Measurements from ENCODE around the gene PPP2R3A. TPM values are rescaled to one million over a fixed set of nuclear protein-coding genes. Genes with fewer than 3 reads are reported as not detected.

Gene PPP2R3A
- total RNA-seq, 1 donor from 2014 or later, result 9.0 TPM

GRCh38 chr3:135991621-135992020 lies 26.1 kb downstream of the PPP2R3A start:
- H3K27ac ChIP-seq, result no peak overlapping the region

GRCh38 chr3:135992072-135992471 lies 26.5 kb downstream of the PPP2R3A start:
- H3K27me3 ChIP-seq (ENCODE audit: low read depth), result no peaks in the 10 kb centered on the region
- no peak for TF ChIP-seq CTCF (IDR thresholded peaks at IDR 0.05)
- intact Hi-C loops (cut with DNase I), result no loop called here
- H3K4me1 ChIP-seq, result no peaks in the 10 kb centered on the region
- no peaks in the 10 kb centered on the region for H3K9me3 ChIP-seq
- ATAC-seq (no peak), DNase-seq (no peak)
- no peak overlapping the region for H3K4me3 ChIP-seq
- no peak overlapping the region for H3K27ac ChIP-seq
- H3K36me3 ChIP-seq, result no peaks in the 10 kb centered on the region

More at GRCh38 chr3:135991621-135992020, 26.1 kb downstream of the PPP2R3A start:
- H3K36me3 ChIP-seq, result no peaks in the 10 kb centered on the region
- ATAC-seq (no peak), DNase-seq (no peak)
- H3K4me1 ChIP-seq, result no peaks in the 10 kb centered on the region
- H3K4me3 ChIP-seq, result no peak overlapping the region
- TF ChIP-seq CTCF (IDR thresholded peaks at IDR 0.05), result no peak
- H3K27me3 ChIP-seq (ENCODE audit: low read depth), result no peaks in the 10 kb centered on the region
- intact Hi-C loops (cut with DNase I), result no loop called here
- no peaks in the 10 kb centered on the region for H3K9me3 ChIP-seq

GRCh38 chr3:135994708-135995337 lies 29.3 kb downstream of the PPP2R3A start:
- ATAC-seq (no peak), DNase-seq (no peak)
- Histone ChIP-seq H3K4me1 (no peaks in the 10 kb centered on the region), H3K4me3 (no peak overlapping the region), H3K27me3 (ENCODE audit: low read depth) (no peaks in the 10 kb centered on the region), H3K9me3 (no peaks in the 10 kb centered on the region), H3K36me3 (no peaks in the 10 kb centered on the region), H3K27ac (no peak overlapping the region)
- no peak for TF ChIP-seq CTCF (IDR thresholded peaks at IDR 0.05)
- intact Hi-C loops (cut with DNase I), result no loop called here

GRCh38 chr3:135995766-135996165 lies 30.2 kb downstream of the PPP2R3A start:
- Histone ChIP-seq H3K4me3 (no peak overlapping the region), H3K27ac (no peak overlapping the region), H3K4me1 (no peaks in the 10 kb centered on the region), H3K9me3 (no peaks in the 10 kb centered on the region), H3K27me3 (ENCODE audit: low read depth) (no peaks in the 10 kb centered on the region), H3K36me3 (no peaks in the 10 kb centered on the region)
- intact Hi-C loops (cut with DNase I), result no loop called here
- TF ChIP-seq CTCF (IDR thresholded peaks at IDR 0.05), result no peak
- ATAC-seq, result no peak
- DNase-seq, result no peak

GRCh38 chr3:135997554-135998320 lies 32.2 kb downstream of the PPP2R3A start:
- Histone ChIP-seq H3K36me3 (no peaks in the 10 kb centered on the region), H3K27ac (no peak overlapping the region), H3K27me3 (ENCODE audit: low read depth) (no peaks in the 10 kb centered on the region), H3K4me1 (no peaks in the 10 kb centered on the region), H3K4me3 (no peak overlapping the region), H3K9me3 (no peaks in the 10 kb centered on the region)
- intact Hi-C loops (cut with DNase I), result no loop called here
- ATAC-seq, result no peak
- DNase-seq, result no peak
- no peak for TF ChIP-seq CTCF (IDR thresholded peaks at IDR 0.05)
